GM12891 (cell line): Measurements from ENCODE around the gene SORCS2.

ENCODE experiments used
- POLR2A ChIP-seq: IDR thresholded peaks from 2 replicates; pipeline ENCODE4 v1.6.1; 2011; ENCODE audit warnings: low read depth, low read length, control low read depth
- POLR2AphosphoS5 ChIP-seq: IDR thresholded peaks from 2 replicates; pipeline ENCODE4 v1.6.1; 2011; ENCODE audit warnings: low read depth, low read length, control low read depth
- POU2F2 ChIP-seq: IDR thresholded peaks from 2 replicates; pipeline ENCODE4 v1.6.1; 2011; ENCODE audit warnings: low read depth, mild to moderate bottlenecking, control low read depth, low read length, moderate library complexity
- TAF1 ChIP-seq: IDR thresholded peaks from 2 replicates; pipeline ENCODE4 v1.6.1; 2011; ENCODE audit warnings: low read depth, low read length, control low read depth

DNA sequence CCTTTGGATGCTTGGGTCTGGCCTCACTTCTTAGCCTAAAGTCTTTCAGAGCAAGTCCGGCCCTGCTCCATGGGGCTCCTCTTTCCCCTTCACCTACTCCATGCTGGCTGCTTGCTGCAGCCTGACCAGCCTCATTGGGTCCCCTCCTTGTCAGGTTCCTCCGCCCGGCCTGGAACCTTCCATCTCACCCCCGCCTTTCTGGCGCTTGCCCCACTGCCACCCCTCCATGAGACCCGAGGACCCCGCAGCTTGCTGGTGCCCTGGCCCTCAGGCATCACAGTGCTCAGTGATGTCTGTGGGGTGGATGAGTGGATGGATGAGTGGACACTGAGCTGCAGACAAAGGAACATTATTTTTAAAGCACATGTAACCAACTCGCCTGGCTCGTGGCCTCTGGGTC, 24.7 kb downstream of the SORCS2 start:
- no peak for TF ChIP-seq POLR2A
- no peak for TF ChIP-seq POLR2AphosphoS5
- TF ChIP-seq TAF1, result no peak
- no peak for TF ChIP-seq POU2F2
